Osteocyte (in vitro differentiated cells): ENCODE results near the gene EBI3. TPM values are rescaled to one million over a fixed set of nuclear protein-coding genes. Genes with fewer than 3 reads are reported as not detected.
"Not testable (repeated sequence)": the region's sequence is repeated elsewhere in the genome, so short reads cannot be mapped to it uniquely, and the experiment has no call there.

ENCODE experiments used
- DNase-seq: peaks from one replicate; pipeline ENCODE4 v3.0.0; 2021; ENCODE audit warnings: mixed read lengths; ENCODE audit not compliant: unreplicated experiment; ENCODE audit errors: extremely low spot score
- H3K27ac Mint-ChIP-seq: one replicate; pipeline ENCODE4 v1.8.0; 2021; ENCODE audit warnings: mild to moderate bottlenecking, mixed read lengths; ENCODE audit not compliant: unreplicated experiment
- H3K27me3 Mint-ChIP-seq: one replicate; pipeline ENCODE4 v1.8.0; 2021; ENCODE audit warnings: mixed read lengths; ENCODE audit not compliant: unreplicated experiment
- H3K36me3 Mint-ChIP-seq: one replicate; pipeline ENCODE4 v1.8.0; 2021; ENCODE audit warnings: mixed read lengths; ENCODE audit not compliant: unreplicated experiment
- H3K4me1 Mint-ChIP-seq: one replicate; pipeline ENCODE4 v1.8.0; 2021; ENCODE audit warnings: mixed read lengths; ENCODE audit not compliant: unreplicated experiment
- H3K4me3 Mint-ChIP-seq: one replicate; pipeline ENCODE4 v1.8.0; 2021; ENCODE audit warnings: mild to moderate bottlenecking, moderate library complexity, mixed read lengths; ENCODE audit not compliant: unreplicated experiment
- H3K9me3 Mint-ChIP-seq: one replicate; pipeline ENCODE4 v1.8.0; 2021; ENCODE audit warnings: mixed read lengths; ENCODE audit not compliant: unreplicated experiment
- CTCF ChIP-seq: fragments of 200-600 bp; sonication (generic); IDR thresholded peaks from 2 replicates; pipeline ENCODE4 v1.5.0; 2021; ENCODE audit warnings: antibody characterized with exemption, mild to moderate bottlenecking, moderate library complexity
- total RNA-seq: library from RNA; stranded (reverse); gene quantifications from 2 replicates; pipeline ENCODE4 v1.2.1, GENCODE V29; 2021

The EBI3 gene
- total RNA-seq, 1 donor from 2014 or later = 1.6 TPM

DNA sequence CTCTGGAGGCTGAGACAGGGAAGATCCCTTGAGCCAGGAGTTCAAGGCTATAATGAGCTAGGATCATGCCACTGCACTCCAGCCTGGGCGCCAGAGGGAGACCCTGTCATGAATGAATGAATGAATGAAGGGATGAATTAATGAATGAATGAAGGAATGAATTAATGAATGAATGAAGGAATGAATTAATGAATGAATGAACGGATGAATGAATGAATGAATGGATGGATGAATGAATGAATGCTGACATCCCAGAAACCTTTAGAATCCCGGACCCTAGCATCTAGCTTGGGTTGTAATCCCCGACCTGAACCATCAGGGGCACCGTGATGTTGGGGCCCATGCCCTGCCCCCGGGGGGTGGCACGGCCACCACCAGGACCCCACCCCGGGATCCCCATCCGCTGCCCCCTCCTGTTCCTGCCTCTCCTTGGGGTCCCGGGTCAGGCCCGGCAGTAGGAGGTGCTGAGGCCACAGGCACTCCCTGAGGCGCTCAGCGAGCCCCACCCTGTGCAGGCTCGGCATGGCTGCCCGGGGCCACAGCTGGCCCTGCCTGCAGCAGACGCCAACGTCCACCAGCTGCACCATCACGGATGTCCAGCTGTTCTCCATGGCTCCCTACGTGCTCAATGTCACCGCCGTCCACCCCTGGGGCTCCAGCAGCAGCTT, 3.4 kb downstream of the EBI3 start:
- Mint-ChIP-seq H3K4me1 (peaks cover 8% of the 10 kb centered on the region), H3K9me3 (no peaks in the 10 kb centered on the region), H3K27ac (no peak overlapping the region), H3K36me3 (no peaks in the 10 kb centered on the region), H3K27me3 (no peaks in the 10 kb centered on the region), H3K4me3 (no peak overlapping the region)
- no peak for TF ChIP-seq CTCF
- DNase-seq = no peak

GRCh38 chr19:4233282-4233853, 4.0 kb downstream of the EBI3 start:
- peak; percentile 66 for TF ChIP-seq CTCF
- H3K36me3 Mint-ChIP-seq = no peaks in the 10 kb centered on the region
- peak; percentile 88 for DNase-seq
- peaks cover 8% of the 10 kb centered on the region for H3K4me1 Mint-ChIP-seq
- H3K27me3 Mint-ChIP-seq = no peaks in the 10 kb centered on the region
- H3K4me3 Mint-ChIP-seq = no peak overlapping the region
- H3K9me3 Mint-ChIP-seq = no peaks in the 10 kb centered on the region
- no peak overlapping the region for H3K27ac Mint-ChIP-seq

DNA sequence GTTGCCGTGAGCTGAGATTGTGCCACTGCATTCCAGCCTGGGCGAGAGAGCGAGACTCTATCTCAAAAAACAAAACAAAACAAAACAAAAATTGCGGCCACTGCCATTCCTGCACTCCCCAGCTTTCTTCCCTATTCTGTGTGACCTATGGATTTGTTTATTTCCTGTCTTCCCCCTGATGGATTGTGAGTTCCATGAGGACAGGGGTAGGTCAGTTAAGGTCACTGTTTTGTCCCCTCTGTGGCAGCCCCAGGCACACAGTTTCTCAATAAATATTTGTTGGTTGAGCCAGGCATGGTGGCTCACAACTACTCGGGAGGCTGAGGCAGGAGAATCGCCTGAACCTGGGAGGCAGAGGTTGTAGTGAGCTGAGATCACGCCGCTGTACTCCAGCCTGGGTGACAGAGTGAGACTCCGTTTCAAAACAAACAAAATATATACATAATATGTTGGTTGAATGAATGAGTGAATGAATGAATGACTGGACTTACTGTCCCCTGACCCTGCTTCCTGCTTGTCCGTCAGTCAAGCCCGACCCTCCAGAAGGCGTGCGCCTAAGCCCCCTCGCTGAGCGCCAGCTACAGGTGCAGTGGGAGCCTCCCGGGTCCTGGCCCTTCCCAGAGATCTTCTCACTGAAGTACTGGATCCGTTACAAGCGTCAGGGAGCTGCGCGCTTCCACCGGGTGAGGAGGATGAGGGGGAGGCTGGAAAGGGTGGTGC, 5.0 kb downstream of the EBI3 start:
- Mint-ChIP-seq H3K9me3 (no peaks in the 10 kb centered on the region), H3K4me3 (no peak overlapping the region), H3K27me3 (no peaks in the 10 kb centered on the region), H3K4me1 (peaks cover 8% of the 10 kb centered on the region), H3K27ac (no peak overlapping the region), H3K36me3 (no peaks in the 10 kb centered on the region)
- DNase-seq = no peak
- no peak for TF ChIP-seq CTCF

GRCh38 chr19:4234862-4235201, 5.5 kb downstream of the EBI3 start:
- H3K4me1 Mint-ChIP-seq = peaks cover 8% of the 10 kb centered on the region
- H3K27me3 Mint-ChIP-seq = no peaks in the 10 kb centered on the region
- TF ChIP-seq CTCF = no peak
- H3K4me3 Mint-ChIP-seq = no peak overlapping the region
- DNase-seq = no peak
- H3K9me3 Mint-ChIP-seq = no peaks in the 10 kb centered on the region
- no peak overlapping the region for H3K27ac Mint-ChIP-seq
- H3K36me3 Mint-ChIP-seq = no peaks in the 10 kb centered on the region

GRCh38 chr19:4237510-4237909, 8.2 kb downstream of the EBI3 start:
- H3K4me3 Mint-ChIP-seq, DNase-seq, H3K27me3 Mint-ChIP-seq, H3K4me1 Mint-ChIP-seq, H3K36me3 Mint-ChIP-seq, H3K9me3 Mint-ChIP-seq, H3K27ac Mint-ChIP-seq: not testable (repeated sequence)
